Suprapubic skin (tissue), 4 donors: ENCODE measurements around the gene S100A10. TPM values are rescaled to one million over a fixed set of nuclear protein-coding genes. Genes with fewer than 3 reads are reported as not detected.

Experiments used
- DNase-seq, 2 donors: peaks; one replicate each; pipeline ENCODE4 v3.0.0-alpha.2; 2019; ENCODE audit warnings: low spot score in 2 of 2
- H3K27ac ChIP-seq: fragments of 200-600 bp; sonication (generic); one replicate; pipeline ENCODE4 v1.5.1; 2019
- H3K27me3 ChIP-seq: fragments of 200-600 bp; sonication (generic); one replicate; pipeline ENCODE4 v1.5.1; 2019
- H3K36me3 ChIP-seq: fragments of 200-600 bp; sonication (generic); one replicate; pipeline ENCODE4 v1.5.1; 2019
- H3K4me1 ChIP-seq: fragments of 200-600 bp; sonication (generic); one replicate; pipeline ENCODE4 v1.5.1; 2019
- H3K4me3 ChIP-seq: fragments of 200-600 bp; sonication (generic); one replicate; pipeline ENCODE4 v1.5.1; 2019; ENCODE audit warnings: mild to moderate bottlenecking
- H3K9me3 ChIP-seq: fragments of 200-600 bp; sonication (generic); one replicate; pipeline ENCODE4 v1.5.1; 2019
- EP300 ChIP-seq: sonication (generic); formaldehyde crosslinking; IDR thresholded peaks from one replicate; pipeline ENCODE4 v1.6.1; 2017; ENCODE audit warnings: antibody characterized with exemption
- POLR2A ChIP-seq, 2 donors: fragments of 450-650 bp; IDR thresholded peaks; one replicate each; pipeline ENCODE4 v1.6.1; 2017; ENCODE audit warnings: antibody characterized with exemption in 2 of 2, mild to moderate bottlenecking in 2 of 2, moderate library complexity in 2 of 2
- POLR2AphosphoS5 ChIP-seq, 3 donors: sonication (generic); formaldehyde crosslinking; IDR thresholded peaks; one replicate each; pipeline ENCODE4 v1.6.1; 2017; ENCODE audit warnings: antibody characterized with exemption in 3 of 3
- WGBS: methylation state at CpG from one replicate; pipeline ENCODE4 v1.1.5; 2018; 5-methylcytosine and 5-hydroxymethylcytosine counted together
- total RNA-seq, 4 donors: library from RNA; depleted of rRNA; stranded (reverse); fragments of >200 nt; gene quantifications; one replicate each; pipeline ENCODE4 v1.1.0, GENCODE V29; 2016
- TF ChIP-seq, protein P1 (sequence below), 2 donors: fragments of 200-600 bp in 1 of 2; fragments of 450-650 bp in 1 of 2; sonication (generic) in 1 of 2; IDR thresholded peaks; one replicate each; pipeline ENCODE4 v1.5.1; 2016 to 2019; ENCODE audit warnings: antibody characterized with exemption in 2 of 2, mild to moderate bottlenecking in 1 of 2, moderate library complexity in 1 of 2

The S100A10 gene
- total RNA-seq, 4 donors from 2014 or later, result 109 to 247 (median 171) TPM

GRCh38 chr1:152003846-152004442 lies 10.3 kb upstream of the S100A10 start:
- DNase-seq, result no peak
- WGBS, result 63% methylated on average over 4 of the region's 4 CpGs
- Histone ChIP-seq H3K27me3 (no peaks in the 10 kb centered on the region), H3K36me3 (no peaks in the 10 kb centered on the region), H3K9me3 (no peaks in the 10 kb centered on the region), H3K4me1 (peaks cover 23% of the 10 kb centered on the region), H3K27ac (peak overlapping the region; percentile 2), H3K4me3 (no peak overlapping the region)
- TF ChIP-seq EP300, result no peak
- TF ChIP-seq, protein P1, sequence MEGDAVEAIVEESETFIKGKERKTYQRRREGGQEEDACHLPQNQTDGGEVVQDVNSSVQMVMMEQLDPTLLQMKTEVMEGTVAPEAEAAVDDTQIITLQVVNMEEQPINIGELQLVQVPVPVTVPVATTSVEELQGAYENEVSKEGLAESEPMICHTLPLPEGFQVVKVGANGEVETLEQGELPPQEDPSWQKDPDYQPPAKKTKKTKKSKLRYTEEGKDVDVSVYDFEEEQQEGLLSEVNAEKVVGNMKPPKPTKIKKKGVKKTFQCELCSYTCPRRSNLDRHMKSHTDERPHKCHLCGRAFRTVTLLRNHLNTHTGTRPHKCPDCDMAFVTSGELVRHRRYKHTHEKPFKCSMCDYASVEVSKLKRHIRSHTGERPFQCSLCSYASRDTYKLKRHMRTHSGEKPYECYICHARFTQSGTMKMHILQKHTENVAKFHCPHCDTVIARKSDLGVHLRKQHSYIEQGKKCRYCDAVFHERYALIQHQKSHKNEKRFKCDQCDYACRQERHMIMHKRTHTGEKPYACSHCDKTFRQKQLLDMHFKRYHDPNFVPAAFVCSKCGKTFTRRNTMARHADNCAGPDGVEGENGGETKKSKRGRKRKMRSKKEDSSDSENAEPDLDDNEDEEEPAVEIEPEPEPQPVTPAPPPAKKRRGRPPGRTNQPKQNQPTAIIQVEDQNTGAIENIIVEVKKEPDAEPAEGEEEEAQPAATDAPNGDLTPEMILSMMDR (IDR thresholded peaks at IDR 0.05), result peak in 1 of 2 donors; percentile 6

- TF ChIP-seq EP300, result no peak
- no peak for TF ChIP-seq POLR2A (IDR thresholded peaks at IDR 0.05)
- TF ChIP-seq, protein P1 (IDR thresholded peaks at IDR 0.05), result no peak
- no peak for TF ChIP-seq POLR2AphosphoS5 (IDR thresholded peaks at IDR 0.05)
- no peak overlapping the region for H3K27ac ChIP-seq
- no peaks in the 10 kb centered on the region for H3K36me3 ChIP-seq
- no peaks in the 10 kb centered on the region for H3K27me3 ChIP-seq
- H3K4me1 ChIP-seq, result peaks cover 23% of the 10 kb centered on the region
- no peak overlapping the region for H3K4me3 ChIP-seq
- no peaks in the 10 kb centered on the region for H3K9me3 ChIP-seq
- WGBS, result 52% methylated on average over 3 of the region's 3 CpGs
- no peak for DNase-seq
These were observed 9.3 kb upstream of the S100A10 start for GRCh38 chr1:152002960-152003359.

DNA sequence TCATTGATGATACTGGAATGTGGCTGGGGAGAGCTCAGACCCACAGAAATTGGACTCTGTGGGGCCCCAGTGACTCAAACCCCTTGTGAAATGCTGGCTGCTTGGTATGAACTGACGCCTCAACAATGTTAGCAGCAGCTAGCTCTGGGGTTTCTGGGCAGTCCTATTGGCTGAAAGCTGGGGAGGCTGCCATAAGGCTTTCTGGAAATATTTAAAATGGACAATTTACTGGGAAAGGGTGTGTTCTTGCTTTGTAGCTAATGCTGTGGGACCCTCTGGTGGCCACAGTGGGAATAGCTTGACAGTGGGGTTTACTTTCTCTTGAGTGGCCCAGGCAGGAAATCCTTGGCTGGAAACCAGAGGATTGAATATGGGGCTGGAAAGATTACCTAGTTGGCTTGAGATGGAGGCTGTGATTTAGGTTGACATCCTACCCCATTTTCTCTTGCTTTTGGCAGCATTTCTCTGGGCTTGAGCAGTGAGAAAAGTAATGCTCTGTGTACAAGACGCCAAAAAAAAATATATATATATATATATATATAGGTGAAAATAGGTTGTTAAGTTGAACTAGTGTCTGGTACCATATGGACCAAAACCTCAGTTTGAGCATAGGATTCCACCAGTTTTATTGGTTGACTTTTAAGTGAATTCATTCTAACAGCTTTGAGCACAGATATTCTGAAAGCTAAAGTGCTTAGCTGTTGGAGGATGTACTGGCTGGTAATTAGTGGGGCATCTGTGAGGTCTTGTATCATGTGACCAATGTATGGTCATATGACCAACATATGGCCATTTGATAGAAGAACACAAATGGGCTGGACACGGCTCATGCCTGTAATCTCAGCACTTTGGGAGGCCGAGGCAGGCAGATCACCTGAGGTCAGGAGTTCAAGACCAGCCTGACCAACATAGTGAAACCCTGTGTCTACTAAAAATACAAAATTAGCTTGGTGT lies 8.2 kb upstream of the S100A10 start:
- Histone ChIP-seq H3K27ac (peak overlapping the region; percentile 70), H3K36me3 (no peaks in the 10 kb centered on the region), H3K27me3 (no peaks in the 10 kb centered on the region), H3K4me3 (no peak overlapping the region), H3K9me3 (no peaks in the 10 kb centered on the region), H3K4me1 (peaks cover 23% of the 10 kb centered on the region)
- TF ChIP-seq POLR2A (IDR thresholded peaks at IDR 0.05) (no peak), POLR2AphosphoS5 (IDR thresholded peaks at IDR 0.05) (no peak), EP300 (no peak)
- TF ChIP-seq, protein P1 (IDR thresholded peaks at IDR 0.05), result peak; percentile 84 to 87
- DNase-seq, result peak; percentile 94 to 95
- 55% methylated on average over 4 of the region's 4 CpGs for WGBS

GRCh38 chr1:152000964-152001630 lies 7.4 kb upstream of the S100A10 start:
- peaks cover 23% of the 10 kb centered on the region for H3K4me1 ChIP-seq
- H3K4me3 ChIP-seq, result no peak overlapping the region
- TF ChIP-seq, protein P1 (IDR thresholded peaks at IDR 0.05), result no peak
- TF ChIP-seq EP300 (no peak), POLR2A (IDR thresholded peaks at IDR 0.05) (no peak), POLR2AphosphoS5 (IDR thresholded peaks at IDR 0.05) (no peak)
- no peaks in the 10 kb centered on the region for H3K27me3 ChIP-seq
- no peak for DNase-seq
- H3K27ac ChIP-seq, result peak overlapping the region; percentile 70
- WGBS, result 28% methylated on average over 4 of the region's 4 CpGs
- H3K9me3 ChIP-seq, result no peaks in the 10 kb centered on the region
- no peaks in the 10 kb centered on the region for H3K36me3 ChIP-seq
